Caco-2 (cell line): Measurements from ENCODE around the gene KIAA1671. TPM values are rescaled to one million over a fixed set of nuclear protein-coding genes. Genes with fewer than 3 reads are reported as not detected.

Source experiments
- BruUV-seq: library from RNA; stranded (reverse); fragments of 400-500 nt; replicated peaks from 2 replicates; lab custom pipeline; 2021; lab: Mats Ljungman, UMichigan
- CTCF ChIA-PET: fragments of 300-600 bp; sonication (Branson Sonifier 250); formaldehyde crosslinking; loops from one replicate; lab custom pipeline; 2022; ENCODE audit warnings: antibody characterized with exemption; lab: Charles Lee
- POLR2A ChIA-PET: fragments of 300-600 bp; sonication (Branson Sonifier 250); formaldehyde crosslinking; loops from one replicate; lab custom pipeline; 2022; ENCODE audit warnings: antibody characterized with exemption; lab: Charles Lee
- DNase-seq, 2 experiments: peaks; one replicate each; pipeline versions ENCODE4 v3.0.0 to v3.0.0-alpha.2; 2020 to 2022
- H3K27me3 ChIP-seq: replicated peaks from 2 replicates; pipeline ENCODE4 v1.6.0; 2011; ENCODE audit warnings: low read length; ENCODE audit not compliant: control insufficient read depth, insufficient read depth
- H3K36me3 ChIP-seq: 2 replicates; pipeline ENCODE4 v1.5.1; 2011; ENCODE audit warnings: low read length; ENCODE audit not compliant: control insufficient read depth, insufficient read depth
- H3K4me1 ChIP-seq: fragments of 250-450 bp; sonication (Bioruptor Pico); 2 replicates; pipeline ENCODE4 v1.5.1; 2020; ENCODE audit warnings: mild to moderate bottlenecking
- H3K4me3 ChIP-seq: 2 replicates; pipeline ENCODE4 v1.5.1; 2011; ENCODE audit warnings: low read depth, mild to moderate bottlenecking, control low read depth, low read length
- H3K9me3 ChIP-seq: fragments of 250-450 bp; sonication (Bioruptor Pico); 2 replicates; pipeline ENCODE4 v1.5.1; 2020; ENCODE audit warnings: mild to moderate bottlenecking, moderate library complexity
- H3K27ac Mint-ChIP-seq: one replicate; pipeline ENCODE4 v1.8.0; 2022; ENCODE audit warnings: mixed read lengths; ENCODE audit not compliant: unreplicated experiment
- H3K27me3 Mint-ChIP-seq: one replicate; pipeline ENCODE4 v1.8.0; 2022; ENCODE audit warnings: mixed read lengths; ENCODE audit not compliant: insufficient read depth, unreplicated experiment
- H3K36me3 Mint-ChIP-seq: one replicate; pipeline ENCODE4 v1.8.0; 2022; ENCODE audit warnings: mild to moderate bottlenecking, mixed read lengths; ENCODE audit not compliant: insufficient read depth, unreplicated experiment
- H3K4me1 Mint-ChIP-seq: one replicate; pipeline ENCODE4 v1.8.0; 2022; ENCODE audit warnings: low read depth, mixed read lengths; ENCODE audit not compliant: unreplicated experiment
- H3K4me3 Mint-ChIP-seq: one replicate; pipeline ENCODE4 v1.8.0; 2022; ENCODE audit warnings: mild to moderate bottlenecking, moderate library complexity, mixed read lengths; ENCODE audit not compliant: unreplicated experiment
- H3K9me3 Mint-ChIP-seq: one replicate; pipeline ENCODE4 v1.8.0; 2022; ENCODE audit warnings: mixed read lengths; ENCODE audit not compliant: unreplicated experiment
- intact Hi-C: fragments of 100-400 bp; cut with micrococcal nuclease; formaldehyde crosslinking; loops from one replicate; pipeline ENCODE4 v1.10.0; 2022; ENCODE audit not compliant: unreplicated experiment
- total RNA-seq: library from RNA; stranded (reverse); gene quantifications from 2 replicates; pipeline ENCODE4 v1.2.3, GENCODE V29; 2022
- TF ChIP-seq, protein P1 (sequence below), 2 experiments: fragments of 200-600 bp in 1 of 2; IDR thresholded peaks; 1 replicate in 1 of 2; 2 replicates in 1 of 2; pipeline versions ENCODE4 v1.5.1 to v1.8.0; 2011 to 2022; ENCODE audit warnings: antibody characterized with exemption in 1 of 2, control low read depth in 1 of 2, inconsistent platforms in 1 of 2, low read depth in 1 of 2, low read length in 1 of 2, mild to moderate bottlenecking in 1 of 2, moderate library complexity in 1 of 2; ENCODE audit not compliant: insufficient read depth in 1 of 2, severe bottlenecking in 1 of 2, unreplicated experiment in 1 of 2

Gene KIAA1671
- total RNA-seq, 1 experiment from 2014 or later, result 28.6 TPM

DNA sequence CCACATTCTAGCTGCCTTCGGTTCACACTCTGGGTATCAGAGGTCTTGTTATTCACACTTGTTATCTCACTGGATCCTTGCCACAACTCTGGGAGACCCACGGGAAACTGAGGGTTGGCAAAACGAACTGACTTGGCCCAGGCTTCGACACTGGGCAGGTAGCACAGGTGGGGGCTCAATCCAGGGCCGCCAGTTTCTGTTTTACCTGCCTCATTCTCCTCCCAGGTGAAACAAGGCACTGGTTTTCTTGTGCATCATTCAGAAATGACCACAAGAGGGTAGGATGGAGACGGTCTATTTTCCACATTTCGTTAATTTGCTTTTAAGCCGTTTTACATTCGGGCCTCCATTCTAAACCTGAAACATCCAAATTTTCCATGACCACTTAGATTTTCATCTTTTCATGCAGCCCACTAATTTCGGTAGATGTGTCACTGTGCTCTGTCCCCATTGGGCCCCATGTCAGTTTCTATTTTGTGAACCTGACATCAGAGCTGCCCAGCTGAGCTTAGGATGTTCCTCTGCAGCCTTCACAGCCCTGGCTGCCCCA is 108.1 kb downstream of the KIAA1671 start:
- no peaks in the 10 kb centered on the region for H3K9me3 Mint-ChIP-seq
- intact Hi-C loops, result no loop called here
- H3K9me3 ChIP-seq, result no peaks in the 10 kb centered on the region
- no peak overlapping the region for H3K27ac Mint-ChIP-seq
- no TSS peak for BruUV-seq
- peaks cover 18% of the 10 kb centered on the region for H3K36me3 Mint-ChIP-seq
- no peak overlapping the region for H3K4me3 ChIP-seq
- no peaks in the 10 kb centered on the region for H3K4me1 Mint-ChIP-seq
- no peaks in the 10 kb centered on the region for H3K36me3 ChIP-seq
- H3K27me3 Mint-ChIP-seq, result no peaks in the 10 kb centered on the region
- ChIA-PET POLR2A (no interaction called here), CTCF (interaction anchor here (0.6 kb wide), 1 partner anchor 147 kb away, joined by 3 read pairs; no protein-coding TSS in a partner anchor)
- 0 out of 2 replicates have a peak, but pooled peaks cover 4% of the 10 kb centered on the region for H3K4me1 ChIP-seq
- no peaks in the 10 kb centered on the region for H3K27me3 ChIP-seq
- TF ChIP-seq, protein P1, sequence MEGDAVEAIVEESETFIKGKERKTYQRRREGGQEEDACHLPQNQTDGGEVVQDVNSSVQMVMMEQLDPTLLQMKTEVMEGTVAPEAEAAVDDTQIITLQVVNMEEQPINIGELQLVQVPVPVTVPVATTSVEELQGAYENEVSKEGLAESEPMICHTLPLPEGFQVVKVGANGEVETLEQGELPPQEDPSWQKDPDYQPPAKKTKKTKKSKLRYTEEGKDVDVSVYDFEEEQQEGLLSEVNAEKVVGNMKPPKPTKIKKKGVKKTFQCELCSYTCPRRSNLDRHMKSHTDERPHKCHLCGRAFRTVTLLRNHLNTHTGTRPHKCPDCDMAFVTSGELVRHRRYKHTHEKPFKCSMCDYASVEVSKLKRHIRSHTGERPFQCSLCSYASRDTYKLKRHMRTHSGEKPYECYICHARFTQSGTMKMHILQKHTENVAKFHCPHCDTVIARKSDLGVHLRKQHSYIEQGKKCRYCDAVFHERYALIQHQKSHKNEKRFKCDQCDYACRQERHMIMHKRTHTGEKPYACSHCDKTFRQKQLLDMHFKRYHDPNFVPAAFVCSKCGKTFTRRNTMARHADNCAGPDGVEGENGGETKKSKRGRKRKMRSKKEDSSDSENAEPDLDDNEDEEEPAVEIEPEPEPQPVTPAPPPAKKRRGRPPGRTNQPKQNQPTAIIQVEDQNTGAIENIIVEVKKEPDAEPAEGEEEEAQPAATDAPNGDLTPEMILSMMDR (IDR thresholded peaks at IDR 0.05; ENCODE audit: insufficient read depth in 1 of 2, low read depth in 1 of 2, low read length in 1 of 2, severe bottlenecking in 1 of 2, unreplicated experiment in 1 of 2), result peak in 1 of 2 experiments; percentile 45
- DNase-seq, result no peak
- H3K4me3 Mint-ChIP-seq, result no peak overlapping the region

DNA sequence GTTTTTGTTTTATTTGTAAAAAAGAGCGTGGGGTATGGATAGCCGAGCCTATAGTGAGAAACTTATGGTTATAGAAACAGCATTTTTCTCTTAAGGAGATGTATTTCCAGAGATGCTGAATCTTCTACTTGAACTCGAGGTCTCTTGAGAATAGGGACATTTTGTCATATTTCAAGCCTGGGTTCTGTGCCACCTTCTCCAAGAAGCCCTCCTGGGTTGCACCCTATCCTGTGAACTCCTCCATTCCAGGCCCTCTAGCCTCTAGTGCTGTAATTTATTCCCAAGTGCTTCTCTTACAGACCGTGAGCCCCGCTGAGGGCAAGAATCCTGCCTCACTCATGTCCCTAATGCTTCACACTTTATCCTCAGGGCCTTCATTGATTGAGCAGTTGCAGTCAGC is 108.6 kb downstream of the KIAA1671 start:
- TF ChIP-seq, protein P1 (IDR thresholded peaks at IDR 0.05; ENCODE audit: insufficient read depth in 1 of 2, low read depth in 1 of 2, low read length in 1 of 2, severe bottlenecking in 1 of 2, unreplicated experiment in 1 of 2), result no peak
- CTCF ChIA-PET, result no interaction called here
- H3K36me3 Mint-ChIP-seq, result peaks cover 18% of the 10 kb centered on the region
- H3K4me3 Mint-ChIP-seq, result no peak overlapping the region
- Histone ChIP-seq H3K4me1 (0 out of 2 replicates have a peak, but pooled peaks cover 4% of the 10 kb centered on the region), H3K36me3 (no peaks in the 10 kb centered on the region), H3K27me3 (no peaks in the 10 kb centered on the region), H3K4me3 (no peak overlapping the region), H3K9me3 (no peaks in the 10 kb centered on the region)
- POLR2A ChIA-PET, result no interaction called here
- H3K4me1 Mint-ChIP-seq, result no peaks in the 10 kb centered on the region
- no peak overlapping the region for H3K27ac Mint-ChIP-seq
- no peak for DNase-seq
- intact Hi-C loops, result no loop called here
- H3K9me3 Mint-ChIP-seq, result no peaks in the 10 kb centered on the region
- no peaks in the 10 kb centered on the region for H3K27me3 Mint-ChIP-seq
- BruUV-seq, result no TSS peak

DNA sequence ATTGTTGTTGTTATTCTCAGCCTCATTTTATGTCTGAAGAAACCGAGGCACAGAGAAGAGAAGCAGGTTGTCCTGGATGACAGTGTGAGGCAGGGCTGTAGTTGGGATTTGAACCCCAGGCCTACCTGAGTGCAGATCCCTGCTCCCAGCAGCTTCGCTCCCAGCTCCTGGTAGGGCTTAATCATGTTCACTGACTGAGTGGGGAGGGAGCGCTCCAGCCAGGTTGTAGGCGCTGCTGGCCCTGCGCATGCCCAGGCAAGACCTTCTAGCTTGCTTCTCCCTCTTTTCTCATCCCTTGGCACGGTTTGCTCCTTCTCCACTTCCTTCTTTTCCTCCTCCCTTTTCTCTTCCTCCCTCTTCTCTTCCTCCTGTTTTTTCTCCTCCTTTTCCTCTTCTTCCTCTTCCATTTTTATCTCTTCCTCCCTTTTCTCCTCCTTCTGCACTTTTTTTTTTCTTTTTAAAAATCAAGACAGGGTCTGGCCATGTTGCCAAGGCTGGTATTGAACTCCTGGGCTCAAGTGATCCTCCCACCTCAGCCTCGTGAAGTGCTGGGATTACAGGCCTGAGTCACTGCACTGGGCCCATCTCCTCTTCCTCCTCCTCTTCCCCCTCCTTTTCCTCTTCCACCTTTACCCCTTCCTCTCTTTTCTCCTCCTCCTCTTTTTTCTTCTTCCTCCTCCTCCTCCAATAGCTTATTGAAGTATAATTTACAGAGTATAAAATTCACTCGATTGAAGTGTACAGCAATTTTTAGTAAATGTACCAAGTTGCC is 109.3 kb downstream of the KIAA1671 start:
- ChIA-PET CTCF (no interaction called here), POLR2A (no interaction called here)
- DNase-seq, result no peak
- Mint-ChIP-seq H3K36me3 (peaks cover 18% of the 10 kb centered on the region), H3K9me3 (no peaks in the 10 kb centered on the region), H3K4me3 (no peak overlapping the region), H3K4me1 (no peaks in the 10 kb centered on the region), H3K27me3 (no peaks in the 10 kb centered on the region), H3K27ac (peak overlapping the region; percentile 37)
- Histone ChIP-seq H3K4me3 (no peak overlapping the region), H3K27me3 (no peaks in the 10 kb centered on the region), H3K9me3 (no peaks in the 10 kb centered on the region), H3K4me1 (0 out of 2 replicates have a peak, but pooled peaks cover 4% of the 10 kb centered on the region), H3K36me3 (no peaks in the 10 kb centered on the region)
- TF ChIP-seq, protein P1 (IDR thresholded peaks at IDR 0.05; ENCODE audit: insufficient read depth in 1 of 2, low read depth in 1 of 2, low read length in 1 of 2, severe bottlenecking in 1 of 2, unreplicated experiment in 1 of 2), result no peak
- intact Hi-C loops, result no loop called here
- no TSS peak for BruUV-seq
